Adrenal gland (tissue), 12 donors: Measurements from ENCODE around the gene CARD19. TPM values are rescaled to one million over a fixed set of nuclear protein-coding genes. Genes with fewer than 3 reads are reported as not detected.

Experiments used
- DNase-seq, 7 donors: peaks; one replicate each; pipeline ENCODE4 v3.0.0-alpha.2; 2019 to 2020
- H3K27ac ChIP-seq, 5 donors: fragments of 200-600 bp; sonication (generic) in 4 of 5; 1 replicate in 3 of 5; 2 replicates in 2 of 5; pipeline versions ENCODE4 v1.5.1 to v1.8.0; 2016 to 2020; ENCODE audit warnings: mild to moderate bottlenecking in 1 of 5
- H3K27me3 ChIP-seq: fragments of 200-600 bp; 2 replicates; pipeline ENCODE4 v1.8.0; 2021
- H3K36me3 ChIP-seq, 2 donors: fragments of 200-600 bp; replicated peaks in 1 of 2; 1 replicate in 1 of 2; 2 replicates in 1 of 2; pipeline versions ENCODE4 v1.5.1 to v1.8.0; 2018 to 2022
- H3K4me1 ChIP-seq, 2 donors: fragments of 200-600 bp; replicated peaks in 1 of 2; 1 replicate in 1 of 2; 2 replicates in 1 of 2; pipeline versions ENCODE4 v1.5.1 to v1.8.0; 2018 to 2021
- H3K4me3 ChIP-seq, 4 donors: fragments of 200-600 bp; sonication (generic) in 3 of 4; one replicate each; pipeline ENCODE4 v1.5.1; 2016 to 2018
- H3K9me3 ChIP-seq, 3 donors: fragments of 200-600 bp; sonication (generic) in 1 of 3; replicated peaks in 1 of 3; 1 replicate in 2 of 3; 2 replicates in 1 of 3; pipeline versions ENCODE4 v1.5.1 to v1.8.0; 2016 to 2021
- POLR2A ChIP-seq, 2 donors: fragments of 450-650 bp; IDR thresholded peaks; one replicate each; pipeline ENCODE4 v1.6.1; 2017; ENCODE audit warnings: antibody characterized with exemption in 2 of 2, mild to moderate bottlenecking in 2 of 2, moderate library complexity in 1 of 2
- WGBS, 4 donors: extraction: QIAGEN DNeasy Blood & Tissue Kit in 2 of 4; methylation state at CpG; one replicate each; pipeline versions ENCODE4 v1.1.5 to v1.1.7; 2013 to 2017; 5-methylcytosine and 5-hydroxymethylcytosine counted together
- intact Hi-C, 2 donors: fragments of 100-400 bp; cut with DNase I; formaldehyde crosslinking; loops; one replicate each; pipeline versions ENCODE4 v1.14.1 to v1.15.0; 2022 to 2023
- polyA plus RNA-seq, 3 donors: library from polyadenylated mRNA; stranded (reverse); fragments of 200-250 nt in 2 of 3; fragments of 350-450 nt in 1 of 3; fragmentation: Illumina TruSeq in 1 of 3; extraction: RNeasy Lipid Tissue Mini Kit (QIAGEN cat#74804) in 1 of 3; gene quantifications; one replicate each; pipeline ENCODE4 v1.2.3, GENCODE V29; 2013 to 2014
- total RNA-seq, 9 donors: library from RNA; depleted of rRNA in 4 of 9; stranded (reverse); fragments of >200 nt in 4 of 9; fragments of 120-200 nt in 1 of 9; fragmentation: NEBNext Ultra II Directional in 1 of 9; extraction: Animal tissue kit (Norgen Biotek cat#: 25700) in 1 of 9; gene quantifications; one replicate each; pipeline versions ENCODE4 v1.1.0 to v1.2.4, GENCODE V29; 2013 to 2023
- TF ChIP-seq, protein P1 (sequence below), 6 experiments: fragments of 450-650 bp in 4 of 6; fragments of 200-600 bp in 2 of 6; sonication (generic) in 1 of 6; IDR thresholded peaks; 1 replicate in 5 of 6; 2 replicates in 1 of 6; pipeline versions ENCODE4 v1.5.1 to v1.8.0; 2016 to 2021; ENCODE audit warnings: antibody characterized with exemption in 6 of 6, mild to moderate bottlenecking in 2 of 6, moderate library complexity in 1 of 6
- donor health status: healthy with polysubstance abuse.
- donor health status: Bipolar disorder and iron deficiency.
- donor health status: DM: yes; HTN: yes; CAD: no.
- donor health status: DM: no; HTN: no; CAD: no.
- donor health status: DM: no; HTN: no; CAD: no.
- donor health status: DM: yes; HTN: yes; CAD: no.

CARD19 gene
- total and polyA plus RNA-seq, 12 donors: 10.7 to 75.0 (median 41.3) TPM

DNA sequence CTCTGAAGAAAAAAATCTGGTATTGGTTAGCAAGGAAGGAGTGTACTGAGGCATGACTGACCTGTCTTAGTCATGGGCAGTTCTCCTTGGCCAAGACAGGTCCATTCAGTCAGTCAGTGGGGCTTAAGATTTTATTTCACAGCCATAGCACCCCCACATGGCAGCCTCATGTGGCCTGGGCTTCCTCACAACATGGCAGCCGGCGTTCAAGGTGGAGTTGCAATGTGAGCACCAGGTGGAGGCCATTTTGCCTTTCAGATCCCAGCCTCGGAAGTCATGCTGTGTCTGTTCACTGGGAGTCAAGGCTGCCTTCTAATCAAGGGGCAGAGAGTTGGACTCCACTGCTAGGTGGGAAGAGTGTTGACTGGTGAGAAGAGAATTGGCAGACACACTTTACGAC, 10.3 kb upstream of the CARD19 start:
- no peaks in the 10 kb centered on the region for H3K27me3 ChIP-seq
- no peaks in the 10 kb centered on the region for H3K36me3 ChIP-seq
- no peaks in the 10 kb centered on the region for H3K4me1 ChIP-seq
- intact Hi-C loops: no loop called here
- DNase-seq: peak in 4 of 7 donors; percentile 10 to 28 (median 15)
- no peak overlapping the region for H3K4me3 ChIP-seq
- H3K27ac ChIP-seq: no peak overlapping the region
- TF ChIP-seq, protein P1, sequence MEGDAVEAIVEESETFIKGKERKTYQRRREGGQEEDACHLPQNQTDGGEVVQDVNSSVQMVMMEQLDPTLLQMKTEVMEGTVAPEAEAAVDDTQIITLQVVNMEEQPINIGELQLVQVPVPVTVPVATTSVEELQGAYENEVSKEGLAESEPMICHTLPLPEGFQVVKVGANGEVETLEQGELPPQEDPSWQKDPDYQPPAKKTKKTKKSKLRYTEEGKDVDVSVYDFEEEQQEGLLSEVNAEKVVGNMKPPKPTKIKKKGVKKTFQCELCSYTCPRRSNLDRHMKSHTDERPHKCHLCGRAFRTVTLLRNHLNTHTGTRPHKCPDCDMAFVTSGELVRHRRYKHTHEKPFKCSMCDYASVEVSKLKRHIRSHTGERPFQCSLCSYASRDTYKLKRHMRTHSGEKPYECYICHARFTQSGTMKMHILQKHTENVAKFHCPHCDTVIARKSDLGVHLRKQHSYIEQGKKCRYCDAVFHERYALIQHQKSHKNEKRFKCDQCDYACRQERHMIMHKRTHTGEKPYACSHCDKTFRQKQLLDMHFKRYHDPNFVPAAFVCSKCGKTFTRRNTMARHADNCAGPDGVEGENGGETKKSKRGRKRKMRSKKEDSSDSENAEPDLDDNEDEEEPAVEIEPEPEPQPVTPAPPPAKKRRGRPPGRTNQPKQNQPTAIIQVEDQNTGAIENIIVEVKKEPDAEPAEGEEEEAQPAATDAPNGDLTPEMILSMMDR (IDR thresholded peaks at IDR 0.05): no peak
- TF ChIP-seq POLR2A (IDR thresholded peaks at IDR 0.05): no peak
- no peaks in the 10 kb centered on the region for H3K9me3 ChIP-seq
- 95 to 100% (median 97%) methylated on average over 4 of the region's 4 CpGs for whole genome bisulfite sequencing, 4 donors

DNA sequence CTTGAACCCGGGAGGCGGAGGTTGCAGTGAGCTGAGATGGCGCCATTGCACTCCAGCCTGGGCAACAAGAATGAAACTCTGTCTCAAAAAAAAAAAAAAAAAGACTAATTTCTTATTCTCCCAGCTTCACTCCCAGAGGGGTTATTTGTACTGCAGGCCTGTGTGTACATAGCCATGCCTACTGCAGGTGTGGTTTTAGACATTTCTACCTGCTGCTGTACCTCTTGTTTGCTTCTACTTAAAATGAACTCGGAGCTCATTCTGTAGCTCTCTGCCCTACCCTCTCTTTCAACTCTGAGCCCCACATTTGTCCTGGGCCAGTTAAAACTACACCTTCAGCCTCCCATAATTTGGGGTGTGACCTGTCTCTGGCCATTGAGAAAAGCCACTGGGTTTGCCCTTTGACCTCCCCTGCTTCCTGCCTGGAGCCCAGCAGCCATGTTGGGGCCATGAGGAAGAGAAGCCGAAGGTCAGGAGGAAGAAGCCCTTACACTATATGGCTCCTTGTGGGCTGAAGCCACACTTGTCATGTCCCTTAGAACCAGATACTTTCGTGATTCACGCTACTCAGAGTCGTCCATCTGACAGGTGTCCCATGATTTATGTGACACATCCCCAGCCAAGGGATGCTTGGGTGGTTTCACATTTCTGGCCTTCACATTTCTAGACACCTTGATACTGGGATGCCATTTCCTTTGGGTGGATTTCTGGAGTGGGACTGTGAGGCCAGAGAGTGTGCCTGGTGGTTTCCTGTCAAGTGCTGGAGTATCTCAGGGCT, 9.4 kb upstream of the CARD19 start:
- no peaks in the 10 kb centered on the region for H3K4me1 ChIP-seq
- 83 to 97% (median 90%) methylated on average over 8 of the region's 8 CpGs for WGBS, 4 donors
- intact Hi-C loops: no loop called here
- TF ChIP-seq, protein P1 (IDR thresholded peaks at IDR 0.05): no peak
- TF ChIP-seq POLR2A (IDR thresholded peaks at IDR 0.05): no peak
- H3K36me3 ChIP-seq: no peaks in the 10 kb centered on the region
- H3K27me3 ChIP-seq: no peaks in the 10 kb centered on the region
- H3K9me3 ChIP-seq: peaks cover 0 to 4% (median 0%) of the 10 kb centered on the region in 3 donors
- no peak overlapping the region for H3K4me3 ChIP-seq
- DNase-seq: peak in 4 of 7 donors; percentile 5 to 35 (median 10)
- H3K27ac ChIP-seq: no peak overlapping the region

DNA sequence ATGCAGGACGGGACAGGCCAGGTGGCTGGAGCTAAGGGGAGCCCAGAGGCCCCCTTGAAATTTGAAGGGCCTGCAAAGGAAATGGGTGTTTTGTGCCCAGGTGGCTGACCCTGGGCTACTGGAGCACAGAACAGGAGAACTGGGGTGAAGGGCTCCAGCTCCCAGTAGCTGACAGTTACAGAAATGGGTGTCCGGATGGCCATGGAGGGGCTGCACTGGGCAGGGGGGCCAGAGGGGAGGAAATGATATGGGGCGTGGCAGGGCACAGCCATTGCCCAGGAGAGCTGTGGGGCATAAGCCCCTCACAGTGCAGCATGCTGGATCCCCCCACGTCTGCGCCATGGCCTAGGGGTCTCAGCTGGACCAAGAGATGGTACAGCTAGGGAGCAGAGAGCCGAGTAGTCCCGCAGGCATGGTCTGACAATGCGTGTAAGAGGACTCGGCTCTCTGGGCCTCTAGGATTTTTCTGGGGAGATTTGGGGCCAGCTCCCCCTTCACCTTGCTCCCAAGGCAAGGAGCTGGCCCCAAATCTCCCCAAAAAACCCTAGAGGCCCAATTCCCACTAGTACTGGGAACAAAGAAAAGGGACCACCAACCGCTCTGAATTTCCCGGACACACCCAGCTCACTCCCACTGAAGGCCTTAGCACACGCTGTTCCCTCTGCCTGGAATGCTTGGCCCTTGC, 7.9 kb upstream of the CARD19 start:
- intact Hi-C loops: no loop called here
- no peak overlapping the region for H3K4me3 ChIP-seq
- DNase-seq: peak in 3 of 7 donors; percentile 12 to 27 (median 15)
- H3K36me3 ChIP-seq: no peaks in the 10 kb centered on the region
- H3K4me1 ChIP-seq: peaks cover 1 to 5% of the 10 kb centered on the region in 2 donors
- TF ChIP-seq, protein P1 (IDR thresholded peaks at IDR 0.05): no peak
- no peak for TF ChIP-seq POLR2A (IDR thresholded peaks at IDR 0.05)
- H3K27me3 ChIP-seq: no peaks in the 10 kb centered on the region
- 91 to 97% (median 96%) methylated on average over 8 to 12 of the region's 12 CpGs for WGBS, 4 donors
- peaks cover 0 to 4% (median 0%) of the 10 kb centered on the region in 3 donors for H3K9me3 ChIP-seq
- no peak overlapping the region for H3K27ac ChIP-seq

DNA sequence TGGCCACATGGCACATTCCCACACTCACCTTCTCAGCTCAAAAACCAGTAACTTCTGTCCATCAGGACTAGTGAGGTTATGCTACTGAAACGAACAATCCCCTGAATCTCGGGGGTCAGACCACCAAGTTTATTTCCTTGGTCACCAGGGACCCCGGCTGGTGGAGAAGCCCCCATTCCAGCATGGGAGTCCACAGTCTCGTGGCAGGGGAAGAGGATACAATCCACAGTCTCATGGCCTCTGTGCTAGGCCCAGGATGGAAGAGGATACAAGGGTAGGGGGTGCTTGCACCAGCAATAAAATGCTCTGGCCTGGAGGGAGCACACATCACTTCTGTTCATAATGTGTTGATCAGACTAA, 7.4 kb upstream of the CARD19 start:
- Histone ChIP-seq H3K9me3 (peaks cover 0 to 4% (median 0%) of the 10 kb centered on the region in 3 donors), H3K27ac (no peak overlapping the region), H3K4me1 (peaks cover 7 to 10% of the 10 kb centered on the region in 2 donors), H3K4me3 (no peak overlapping the region), H3K27me3 (no peaks in the 10 kb centered on the region), H3K36me3 (no peaks in the 10 kb centered on the region)
- peak in 4 of 7 donors; percentile 8 to 15 (median 12) for DNase-seq
- TF ChIP-seq, protein P1 (IDR thresholded peaks at IDR 0.05): no peak
- no peak for TF ChIP-seq POLR2A (IDR thresholded peaks at IDR 0.05)
- 82 to 97% (median 93%) methylated on average over 4 of the region's 4 CpGs for WGBS, 4 donors
- intact Hi-C loops: no loop called here
